ENCODE results near the gene ARFGEF3. TPM values are rescaled to one million over a fixed set of nuclear protein-coding genes. Genes with fewer than 3 reads are reported as not detected.

ARFGEF3 gene
- total RNA-seq, 1 experiment from 2014 or later, result 5.2 TPM

GRCh38 chr6:138250053-138250452, 88.3 kb downstream of the ARFGEF3 start:
- no peak overlapping the region for H3K4me3 ChIP-seq (ENCODE audit: low read depth, low read length)
- BruUV-seq (replicated peaks), result no TSS peak
- H3K27me3 Mint-ChIP-seq (ENCODE audit: insufficient read depth, unreplicated experiment), result no peaks in the 10 kb centered on the region
- no peaks in the 10 kb centered on the region for H3K4me1 ChIP-seq
- no peak for DNase-seq
- intact Hi-C loops (cut with micrococcal nuclease; ENCODE audit: unreplicated experiment), result no loop called here
- H3K36me3 Mint-ChIP-seq (ENCODE audit: insufficient read depth, unreplicated experiment), result no peaks in the 10 kb centered on the region
- TF ChIP-seq CTCF (IDR thresholded peaks at IDR 0.05; ENCODE audit: insufficient read depth in 1 of 2, low read depth in 1 of 2, low read length in 1 of 2, severe bottlenecking in 1 of 2, unreplicated experiment in 1 of 2), result no peak
- no peak overlapping the region for H3K27ac Mint-ChIP-seq (ENCODE audit: unreplicated experiment)
- H3K27me3 ChIP-seq (replicated peaks; ENCODE audit: control insufficient read depth, insufficient read depth, low read length), result no peaks in the 10 kb centered on the region
- H3K36me3 ChIP-seq (ENCODE audit: control insufficient read depth, insufficient read depth, low read length), result no peaks in the 10 kb centered on the region
- H3K4me1 Mint-ChIP-seq (ENCODE audit: low read depth, unreplicated experiment), result no peaks in the 10 kb centered on the region
- no peaks in the 10 kb centered on the region for H3K9me3 ChIP-seq
- ChIA-PET POLR2A (no interaction called here), CTCF (no interaction called here)
- H3K9me3 Mint-ChIP-seq (ENCODE audit: unreplicated experiment), result no peaks in the 10 kb centered on the region
- no peak overlapping the region for H3K4me3 Mint-ChIP-seq (ENCODE audit: unreplicated experiment)

- H3K27me3 ChIP-seq (replicated peaks; ENCODE audit: control insufficient read depth, insufficient read depth, low read length), result no peaks in the 10 kb centered on the region
- no peaks in the 10 kb centered on the region for H3K36me3 Mint-ChIP-seq (ENCODE audit: insufficient read depth, unreplicated experiment)
- ChIA-PET POLR2A (no interaction called here), CTCF (no interaction called here)
- H3K9me3 ChIP-seq, result no peaks in the 10 kb centered on the region
- no peaks in the 10 kb centered on the region for H3K27me3 Mint-ChIP-seq (ENCODE audit: insufficient read depth, unreplicated experiment)
- intact Hi-C loops (cut with micrococcal nuclease; ENCODE audit: unreplicated experiment), result no loop called here
- H3K36me3 ChIP-seq (ENCODE audit: control insufficient read depth, insufficient read depth, low read length), result no peaks in the 10 kb centered on the region
- H3K4me1 Mint-ChIP-seq (ENCODE audit: low read depth, unreplicated experiment), result no peaks in the 10 kb centered on the region
- H3K4me3 ChIP-seq (ENCODE audit: low read depth, low read length), result no peak overlapping the region
- no peak overlapping the region for H3K4me3 Mint-ChIP-seq (ENCODE audit: unreplicated experiment)
- H3K9me3 Mint-ChIP-seq (ENCODE audit: unreplicated experiment), result no peaks in the 10 kb centered on the region
- no peak for DNase-seq
- BruUV-seq (replicated peaks), result no TSS peak
- H3K27ac Mint-ChIP-seq (ENCODE audit: unreplicated experiment), result no peak overlapping the region
- TF ChIP-seq CTCF (IDR thresholded peaks at IDR 0.05; ENCODE audit: insufficient read depth in 1 of 2, low read depth in 1 of 2, low read length in 1 of 2, severe bottlenecking in 1 of 2, unreplicated experiment in 1 of 2), result no peak
- H3K4me1 ChIP-seq, result no peaks in the 10 kb centered on the region
These were observed 88.9 kb downstream of the ARFGEF3 start for GRCh38 chr6:138250513-138251247.

GRCh38 chr6:138253731-138254130, 92.0 kb downstream of the ARFGEF3 start:
- no peak for DNase-seq
- Histone ChIP-seq H3K4me1 (no peaks in the 10 kb centered on the region), H3K9me3 (no peaks in the 10 kb centered on the region), H3K36me3 (ENCODE audit: control insufficient read depth, insufficient read depth, low read length) (no peaks in the 10 kb centered on the region), H3K27me3 (replicated peaks; ENCODE audit: control insufficient read depth, insufficient read depth, low read length) (no peaks in the 10 kb centered on the region), H3K4me3 (ENCODE audit: low read depth, low read length) (no peak overlapping the region)
- Mint-ChIP-seq H3K4me3 (ENCODE audit: unreplicated experiment) (no peak overlapping the region), H3K9me3 (ENCODE audit: unreplicated experiment) (no peaks in the 10 kb centered on the region), H3K27me3 (ENCODE audit: insufficient read depth, unreplicated experiment) (no peaks in the 10 kb centered on the region), H3K36me3 (ENCODE audit: insufficient read depth, unreplicated experiment) (peaks cover 6% of the 10 kb centered on the region), H3K4me1 (ENCODE audit: low read depth, unreplicated experiment) (no peaks in the 10 kb centered on the region), H3K27ac (ENCODE audit: unreplicated experiment) (no peak overlapping the region)
- TF ChIP-seq CTCF (IDR thresholded peaks at IDR 0.05; ENCODE audit: insufficient read depth in 1 of 2, low read depth in 1 of 2, low read length in 1 of 2, severe bottlenecking in 1 of 2, unreplicated experiment in 1 of 2), result no peak
- ChIA-PET CTCF (no interaction called here), POLR2A (no interaction called here)
- intact Hi-C loops (cut with micrococcal nuclease; ENCODE audit: unreplicated experiment), result no loop called here
- BruUV-seq (replicated peaks), result no TSS peak
